ENCODE measurements around the gene SNTB2.
A peak's percentile ranks its signal among the peaks of the same experiment; 100 is the strongest.

SNTB2 gene

GRCh38 chr16:69169607-69170352 is 17.2 kb upstream of the SNTB2 start:
- no peaks in the 10 kb centered on the region for H3K9me3 ChIP-seq (ENCODE audit: low read depth, low read length)
- H3K9ac ChIP-seq (ENCODE audit: insufficient read length) = no peak overlapping the region
- no peak overlapping the region for H3K27ac ChIP-seq
- peaks cover 29% of the 10 kb centered on the region for H3K36me3 ChIP-seq (ENCODE audit: insufficient read depth, low read length)
- DNase-seq (ENCODE audit: low read depth, low spot score) = no peak
- TF ChIP-seq POLR2AphosphoS5 (IDR thresholded peaks at IDR 0.05; ENCODE audit: borderline replicate concordance, low read depth, low read length) (no peak), EZH2 (IDR thresholded peaks at IDR 0.05) (no peak), FOXP2 (optimal IDR thresholded peaks at IDR 0.05; ENCODE audit: control extremely low read depth, extremely low read length, insufficient read depth) (no peak)
- no peak overlapping the region for H3K4me3 ChIP-seq

- Histone ChIP-seq H3K9ac (ENCODE audit: insufficient read length) (no peak overlapping the region), H3K4me3 (no peak overlapping the region), H3K9me3 (ENCODE audit: low read depth, low read length) (no peaks in the 10 kb centered on the region), H3K36me3 (ENCODE audit: insufficient read depth, low read length) (peaks cover 17% of the 10 kb centered on the region), H3K27ac (peak overlapping the region; percentile 80)
- no peak for DNase-seq (ENCODE audit: low read depth, low spot score)
- TF ChIP-seq POLR2AphosphoS5 (IDR thresholded peaks at IDR 0.05; ENCODE audit: borderline replicate concordance, low read depth, low read length) = no peak
- no peak for TF ChIP-seq FOXP2 (optimal IDR thresholded peaks at IDR 0.05; ENCODE audit: control extremely low read depth, extremely low read length, insufficient read depth)
- no peak for TF ChIP-seq EZH2 (IDR thresholded peaks at IDR 0.05)
Measured at GRCh38 chr16:69171325-69172084, 15.5 kb upstream of the SNTB2 start.

GRCh38 chr16:69176033-69176800 is 10.7 kb upstream of the SNTB2 start:
- no peak for TF ChIP-seq POLR2AphosphoS5 (IDR thresholded peaks at IDR 0.05; ENCODE audit: borderline replicate concordance, low read depth, low read length)
- no peak for TF ChIP-seq FOXP2 (optimal IDR thresholded peaks at IDR 0.05; ENCODE audit: control extremely low read depth, extremely low read length, insufficient read depth)
- no peak for TF ChIP-seq EZH2 (IDR thresholded peaks at IDR 0.05)
- Histone ChIP-seq H3K9ac (ENCODE audit: insufficient read length) (no peak overlapping the region), H3K36me3 (ENCODE audit: insufficient read depth, low read length) (no peaks in the 10 kb centered on the region), H3K27ac (no peak overlapping the region), H3K9me3 (ENCODE audit: low read depth, low read length) (no peaks in the 10 kb centered on the region), H3K4me3 (no peak overlapping the region)
- DNase-seq (ENCODE audit: low read depth, low spot score) = no peak

GRCh38 chr16:69179328-69180010 is 7.5 kb upstream of the SNTB2 start:
- Histone ChIP-seq H3K36me3 (ENCODE audit: insufficient read depth, low read length) (no peaks in the 10 kb centered on the region), H3K4me3 (peak overlapping the region; percentile 52), H3K9me3 (ENCODE audit: low read depth, low read length) (no peaks in the 10 kb centered on the region), H3K9ac (ENCODE audit: insufficient read length) (peak overlapping the region; percentile 45), H3K27ac (peak overlapping the region; percentile 96)
- peak; percentile 65 for DNase-seq (ENCODE audit: low read depth, low spot score)
- TF ChIP-seq POLR2AphosphoS5 (IDR thresholded peaks at IDR 0.05; ENCODE audit: borderline replicate concordance, low read depth, low read length) = peak; percentile 11; the same call in 1 of the 2 replicates
- TF ChIP-seq EZH2 (IDR thresholded peaks at IDR 0.05) = no peak

GRCh38 chr16:69180011-69180338 is 7.0 kb upstream of the SNTB2 start:
- peak overlapping the region; percentile 52 for H3K4me3 ChIP-seq
- no peaks in the 10 kb centered on the region for H3K36me3 ChIP-seq (ENCODE audit: insufficient read depth, low read length)
- H3K9me3 ChIP-seq (ENCODE audit: low read depth, low read length) = no peaks in the 10 kb centered on the region
- TF ChIP-seq POLR2AphosphoS5 (IDR thresholded peaks at IDR 0.05; ENCODE audit: borderline replicate concordance, low read depth, low read length) = no peak
- no peak for TF ChIP-seq FOXP2 (optimal IDR thresholded peaks at IDR 0.05; ENCODE audit: control extremely low read depth, extremely low read length, insufficient read depth)
- TF ChIP-seq EZH2 (IDR thresholded peaks at IDR 0.05) = no peak
- H3K9ac ChIP-seq (ENCODE audit: insufficient read length) = peak overlapping the region; percentile 45
- no peak for DNase-seq (ENCODE audit: low read depth, low spot score)
- H3K27ac ChIP-seq = peak overlapping the region; percentile 96

GRCh38 chr16:69182730-69183416 is 4.1 kb upstream of the SNTB2 start:
- Histone ChIP-seq H3K27ac (peak overlapping the region; percentile 90), H3K4me3 (peak overlapping the region; percentile 65), H3K36me3 (ENCODE audit: insufficient read depth, low read length) (no peaks in the 10 kb centered on the region), H3K9ac (ENCODE audit: insufficient read length) (no peak overlapping the region), H3K9me3 (ENCODE audit: low read depth, low read length) (no peaks in the 10 kb centered on the region)
- DNase-seq (ENCODE audit: low read depth, low spot score) = no peak
- TF ChIP-seq POLR2AphosphoS5 (IDR thresholded peaks at IDR 0.05; ENCODE audit: borderline replicate concordance, low read depth, low read length) (no peak), EZH2 (IDR thresholded peaks at IDR 0.05) (no peak), FOXP2 (optimal IDR thresholded peaks at IDR 0.05; ENCODE audit: control extremely low read depth, extremely low read length, insufficient read depth) (no peak)

- Histone ChIP-seq H3K4me3 (peak overlapping the region; percentile 87), H3K9ac (ENCODE audit: insufficient read length) (peak overlapping the region; percentile 79), H3K9me3 (ENCODE audit: low read depth, low read length) (no peaks in the 10 kb centered on the region), H3K36me3 (ENCODE audit: insufficient read depth, low read length) (peaks cover 4% of the 10 kb centered on the region; the same call in 1 of the 2 replicates), H3K27ac (no peak overlapping the region)
- no peak for DNase-seq (ENCODE audit: low read depth, low spot score)
- TF ChIP-seq EZH2 (IDR thresholded peaks at IDR 0.05) = no peak
Measured at GRCh38 chr16:69187446-69188235, 677 bp downstream of the SNTB2 start.
